GM23248 (cell line): ENCODE results near the gene SLC1A3. TPM values are rescaled to one million over a fixed set of nuclear protein-coding genes. Genes with fewer than 3 reads are reported as not detected.
"Not testable (repeated sequence)": the region's sequence is repeated elsewhere in the genome, so short reads cannot be mapped to it uniquely, and the experiment has no call there.

Source experiments
- DNase-seq: peaks from one replicate; pipeline ENCODE4 v3.0.0-alpha.2; 2015
- H2AFZ ChIP-seq: fragments of 200-600 bp; sonication (generic); 2 replicates; pipeline ENCODE4 v1.6.1; 2016; ENCODE audit warnings: antibody characterized with exemption
- H3F3A ChIP-seq: fragments of 200-600 bp; sonication (generic); 2 replicates; pipeline ENCODE4 v1.6.1; 2016; ENCODE audit warnings: mild to moderate bottlenecking, antibody characterized with exemption, mixed run types; ENCODE audit not compliant: insufficient read depth
- H3K27ac ChIP-seq: fragments of 200-600 bp; sonication (generic); 2 replicates; pipeline ENCODE4 v1.5.1; 2016; ENCODE audit warnings: mild to moderate bottlenecking
- H3K27me3 ChIP-seq: fragments of 200-600 bp; sonication (generic); replicated peaks from 2 replicates; pipeline ENCODE4 v1.6.1; 2016; ENCODE audit warnings: mild to moderate bottlenecking; ENCODE audit not compliant: insufficient read depth
- H3K36me3 ChIP-seq: fragments of 200-600 bp; sonication (generic); 2 replicates; pipeline ENCODE4 v1.6.1; 2016; ENCODE audit warnings: low read depth, mild to moderate bottlenecking
- H3K4me1 ChIP-seq: fragments of 200-600 bp; sonication (generic); 2 replicates; pipeline ENCODE4 v1.6.1; 2016; ENCODE audit warnings: mild to moderate bottlenecking; ENCODE audit not compliant: insufficient read depth
- H3K4me2 ChIP-seq: fragments of 200-600 bp; sonication (generic); one replicate; pipeline ENCODE4 v1.6.1; 2016; ENCODE audit warnings: mild to moderate bottlenecking; ENCODE audit not compliant: unreplicated experiment
- H3K4me3 ChIP-seq: fragments of 200-600 bp; sonication (generic); 2 replicates; pipeline ENCODE4 v1.5.1; 2016; ENCODE audit warnings: mild to moderate bottlenecking
- H3K79me2 ChIP-seq: fragments of 200-600 bp; sonication (generic); 2 replicates; pipeline ENCODE4 v1.6.1; 2016; ENCODE audit warnings: mild to moderate bottlenecking; ENCODE audit not compliant: insufficient read depth
- H3K9ac ChIP-seq: fragments of 200-600 bp; sonication (generic); 2 replicates; pipeline ENCODE4 v1.6.1; 2016; ENCODE audit warnings: mild to moderate bottlenecking
- H3K9me2 ChIP-seq: fragments of 200-600 bp; sonication (generic); 2 replicates; pipeline ENCODE4 v1.6.1; 2016; ENCODE audit warnings: mixed run types, mild to moderate bottlenecking, moderate library complexity; ENCODE audit not compliant: insufficient read depth
- H3K9me3 ChIP-seq: fragments of 200-600 bp; sonication (generic); one replicate; pipeline ENCODE4 v1.6.1; 2017; ENCODE audit warnings: low read depth
- H4K20me1 ChIP-seq: fragments of 200-600 bp; sonication (generic); 2 replicates; pipeline ENCODE4 v1.6.0; 2016; ENCODE audit not compliant: insufficient read depth
- EZH2 ChIP-seq: fragments of 200-600 bp; sonication (generic); IDR thresholded peaks from 2 replicates; pipeline ENCODE4 v1.6.1; 2018; ENCODE audit warnings: antibody characterized with exemption, mild to moderate bottlenecking; ENCODE audit not compliant: insufficient read depth, poor library complexity, severe bottlenecking
- EZH2phosphoT487 ChIP-seq: fragments of 200-600 bp; sonication (generic); IDR thresholded peaks from 2 replicates; pipeline ENCODE4 v1.6.1; 2018; ENCODE audit warnings: antibody characterized with exemption, moderate library complexity, mild to moderate bottlenecking, low read depth; ENCODE audit not compliant: insufficient read depth
- WGBS, 2 experiments: methylation state at CpG; one replicate each; pipeline ENCODE4 v1.1.6; 2015 to 2017; ENCODE audit warnings: low lambda C conversion rate in 2 of 2, low coverage in 1 of 2; ENCODE audit errors: missing lambda C conversion rate in 2 of 2; 5-methylcytosine and 5-hydroxymethylcytosine counted together
- in situ Hi-C: fragments of 300-500 bp; cut with MboI; formaldehyde crosslinking; loops from 2 replicates; pipeline ENCODE4 v1.15.0; 2020
- polyA plus RNA-seq: library from polyadenylated mRNA; unstranded; fragments of >200 nt; fragmentation: Nextera tagmentation; extraction: Ambion mirVana; gene quantifications from 2 replicates; pipeline ENCODE4 v1.2.1, GENCODE V29; 2016
- total RNA-seq: library from RNA; depleted of rRNA; stranded (reverse); fragments of >200 nt; shearing (Covaris generic); gene quantifications from 2 replicates; pipeline ENCODE4 v1.2.3, GENCODE V29; 2014

SLC1A3 gene
- total and polyA plus RNA-seq, 2 experiments from 2014 or later: 1.7 to 2.5 TPM

- H3K4me3 ChIP-seq: no peak overlapping the region
- no peaks in the 10 kb centered on the region for H3F3A ChIP-seq
- DNase-seq: no peak
- H3K9me3 ChIP-seq: no peaks in the 10 kb centered on the region
- no peak overlapping the region for H2AFZ ChIP-seq
- no peaks in the 10 kb centered on the region for H3K9me2 ChIP-seq
- no peak for TF ChIP-seq EZH2phosphoT487
- no peak for TF ChIP-seq EZH2
- H3K4me2 ChIP-seq: no peak overlapping the region
- no peak overlapping the region for H3K9ac ChIP-seq
- H3K27me3 ChIP-seq: no peaks in the 10 kb centered on the region
- in situ Hi-C loops: no loop called here
- H4K20me1 ChIP-seq: no peaks in the 10 kb centered on the region
- H3K27ac ChIP-seq: no peak overlapping the region
- H3K36me3 ChIP-seq: no peaks in the 10 kb centered on the region
- peaks cover 12% of the 10 kb centered on the region for H3K4me1 ChIP-seq
- no peaks in the 10 kb centered on the region for H3K79me2 ChIP-seq
Observed at GRCh38 chr5:36641431-36641830, 35.0 kb downstream of the SLC1A3 start.

- no peaks in the 10 kb centered on the region for H3K9me2 ChIP-seq
- in situ Hi-C loops: no loop called here
- no peak overlapping the region for H3K4me3 ChIP-seq
- H3K27ac ChIP-seq: no peak overlapping the region
- no peaks in the 10 kb centered on the region for H3F3A ChIP-seq
- TF ChIP-seq EZH2 (no peak), EZH2phosphoT487 (no peak)
- H2AFZ ChIP-seq: no peak overlapping the region
- DNase-seq: no peak
- no peak overlapping the region for H3K4me2 ChIP-seq
- 68 to 71% methylated on average over 4 of the region's 4 CpGs for WGBS, 2 experiments
- no peaks in the 10 kb centered on the region for H4K20me1 ChIP-seq
- no peaks in the 10 kb centered on the region for H3K36me3 ChIP-seq
- no peaks in the 10 kb centered on the region for H3K79me2 ChIP-seq
- no peaks in the 10 kb centered on the region for H3K27me3 ChIP-seq
- no peak overlapping the region for H3K9ac ChIP-seq
- H3K9me3 ChIP-seq: no peaks in the 10 kb centered on the region
- H3K4me1 ChIP-seq: peaks cover 15% of the 10 kb centered on the region
Observed at GRCh38 chr5:36642089-36642488, 35.7 kb downstream of the SLC1A3 start.

GRCh38 chr5:36643162-36643561, 36.8 kb downstream of the SLC1A3 start:
- 93 to 94% methylated on average over 1 of the region's 1 CpG for WGBS, 2 experiments
- no peak for DNase-seq
- in situ Hi-C loops: no loop called here
- Histone ChIP-seq H3K4me1 (peaks cover 15% of the 10 kb centered on the region), H3K9me2 (no peaks in the 10 kb centered on the region), H3K9ac (no peak overlapping the region), H3K27me3 (no peaks in the 10 kb centered on the region), H4K20me1 (no peaks in the 10 kb centered on the region), H3K36me3 (no peaks in the 10 kb centered on the region), H2AFZ (no peak overlapping the region), H3K79me2 (no peaks in the 10 kb centered on the region), H3K4me3 (no peak overlapping the region), H3F3A (no peaks in the 10 kb centered on the region), H3K4me2 (no peak overlapping the region), H3K27ac (no peak overlapping the region), H3K9me3 (no peaks in the 10 kb centered on the region)
- TF ChIP-seq EZH2 (no peak), EZH2phosphoT487 (no peak)

- H3K36me3 ChIP-seq, H3K9me3 ChIP-seq, H3K79me2 ChIP-seq, H3K4me2 ChIP-seq, H2AFZ ChIP-seq, H4K20me1 ChIP-seq, H3K27me3 ChIP-seq, H3K27ac ChIP-seq, in situ Hi-C loops, H3F3A ChIP-seq, H3K4me3 ChIP-seq, DNase-seq, H3K9me2 ChIP-seq, H3K9ac ChIP-seq: not testable (repeated sequence)
- H3K4me1 ChIP-seq: peaks cover 15% of the 10 kb centered on the region
- 74% methylated on average over 5 of the region's 5 CpGs for WGBS, 2 experiments
Observed at GRCh38 chr5:36643841-36644240, 37.4 kb downstream of the SLC1A3 start.

- Histone ChIP-seq H3K27ac (no peak overlapping the region), H3K9ac (no peak overlapping the region), H3K4me3 (no peak overlapping the region), H4K20me1 (no peaks in the 10 kb centered on the region), H3K4me2 (no peak overlapping the region), H2AFZ (no peak overlapping the region), H3F3A (no peaks in the 10 kb centered on the region), H3K36me3 (no peaks in the 10 kb centered on the region), H3K9me2 (no peaks in the 10 kb centered on the region), H3K27me3 (no peaks in the 10 kb centered on the region), H3K9me3 (no peaks in the 10 kb centered on the region), H3K79me2 (no peaks in the 10 kb centered on the region), H3K4me1 (peaks cover 15% of the 10 kb centered on the region)
- in situ Hi-C loops: no loop called here
- 93 to 100% methylated on average over 3 of the region's 3 CpGs for WGBS, 2 experiments
- DNase-seq: no peak
- TF ChIP-seq EZH2: no peak
- TF ChIP-seq EZH2phosphoT487: no peak
Observed at GRCh38 chr5:36644727-36645126, 38.3 kb downstream of the SLC1A3 start.
